GM12874 (cell line): ENCODE results near the gene CD300E.

Experiments
- TF ChIP-seq, protein P1 (sequence below): IDR thresholded peaks from 2 replicates; pipeline ENCODE4 v1.5.1; 2011; ENCODE audit warnings: low read depth, mild to moderate bottlenecking, control low read depth, low read length, moderate library complexity; ENCODE audit not compliant: insufficient read depth

CD300E gene, protein sequence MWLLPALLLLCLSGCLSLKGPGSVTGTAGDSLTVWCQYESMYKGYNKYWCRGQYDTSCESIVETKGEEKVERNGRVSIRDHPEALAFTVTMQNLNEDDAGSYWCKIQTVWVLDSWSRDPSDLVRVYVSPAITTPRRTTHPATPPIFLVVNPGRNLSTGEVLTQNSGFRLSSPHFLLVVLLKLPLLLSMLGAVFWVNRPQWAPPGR

DNA sequence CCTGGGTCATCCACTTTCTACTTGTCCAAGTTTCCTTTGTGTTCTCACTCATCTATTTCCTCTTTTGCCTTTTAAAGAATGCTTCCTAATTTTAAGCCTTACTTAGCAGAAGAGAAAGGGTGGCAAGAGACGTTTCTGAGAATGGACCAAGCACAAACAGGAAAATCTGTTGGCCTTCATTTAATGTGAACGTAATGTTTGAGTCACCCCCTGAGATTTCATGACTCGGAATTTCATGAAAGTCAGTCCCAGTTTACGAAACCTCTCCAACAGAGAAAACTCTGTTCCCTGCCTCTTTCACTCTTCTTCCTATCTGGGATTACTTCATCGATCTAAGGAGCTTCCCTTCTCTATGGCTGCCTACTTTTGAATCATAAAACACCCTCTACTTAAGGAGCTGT lies at the start of gene CD300E:
Gene CD300E (minus strand): TSS at position 46 of the 401 bp plus-strand sequence. CDS start 117 bp downstream, outside the sequence.
- TF ChIP-seq, protein P1, sequence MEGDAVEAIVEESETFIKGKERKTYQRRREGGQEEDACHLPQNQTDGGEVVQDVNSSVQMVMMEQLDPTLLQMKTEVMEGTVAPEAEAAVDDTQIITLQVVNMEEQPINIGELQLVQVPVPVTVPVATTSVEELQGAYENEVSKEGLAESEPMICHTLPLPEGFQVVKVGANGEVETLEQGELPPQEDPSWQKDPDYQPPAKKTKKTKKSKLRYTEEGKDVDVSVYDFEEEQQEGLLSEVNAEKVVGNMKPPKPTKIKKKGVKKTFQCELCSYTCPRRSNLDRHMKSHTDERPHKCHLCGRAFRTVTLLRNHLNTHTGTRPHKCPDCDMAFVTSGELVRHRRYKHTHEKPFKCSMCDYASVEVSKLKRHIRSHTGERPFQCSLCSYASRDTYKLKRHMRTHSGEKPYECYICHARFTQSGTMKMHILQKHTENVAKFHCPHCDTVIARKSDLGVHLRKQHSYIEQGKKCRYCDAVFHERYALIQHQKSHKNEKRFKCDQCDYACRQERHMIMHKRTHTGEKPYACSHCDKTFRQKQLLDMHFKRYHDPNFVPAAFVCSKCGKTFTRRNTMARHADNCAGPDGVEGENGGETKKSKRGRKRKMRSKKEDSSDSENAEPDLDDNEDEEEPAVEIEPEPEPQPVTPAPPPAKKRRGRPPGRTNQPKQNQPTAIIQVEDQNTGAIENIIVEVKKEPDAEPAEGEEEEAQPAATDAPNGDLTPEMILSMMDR: no peak

DNA sequence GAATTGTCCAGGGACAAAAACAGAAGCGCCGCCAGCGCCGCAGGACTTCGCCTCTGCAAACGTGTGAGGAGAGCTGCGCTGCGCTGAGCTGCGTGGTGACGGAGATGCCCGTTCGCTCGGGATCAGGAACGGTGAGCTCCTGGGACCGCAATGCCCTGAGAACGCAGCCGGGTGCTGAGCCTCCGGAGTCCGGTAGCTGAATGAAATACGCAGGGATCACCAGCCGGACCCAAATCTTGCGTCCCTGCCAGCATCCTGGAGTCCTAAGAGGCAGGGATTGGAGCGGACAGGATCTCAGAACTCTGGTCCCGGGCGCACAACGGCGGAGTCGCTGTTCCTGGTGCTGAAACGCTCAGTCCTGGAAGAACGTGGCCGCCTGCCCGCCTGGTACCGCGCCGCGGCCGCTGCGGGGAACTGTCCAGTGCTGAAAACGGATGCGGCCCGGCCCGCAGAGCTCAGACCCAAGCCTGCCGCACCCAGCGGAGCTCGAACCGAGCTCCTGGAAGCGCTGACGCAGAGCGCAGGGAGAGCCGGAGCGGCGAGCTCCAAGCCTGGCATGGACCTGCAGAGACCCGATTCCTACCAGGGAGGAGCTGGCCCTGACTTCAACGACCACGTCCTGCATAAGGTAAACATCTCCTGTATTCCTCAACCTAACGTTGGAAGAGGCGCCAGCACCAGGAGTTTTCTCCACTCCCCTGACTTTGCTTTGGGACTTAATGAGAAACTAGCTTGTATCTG lies 47.7 kb upstream of the CD300E start:
- TF ChIP-seq, protein P1: no peak

DNA sequence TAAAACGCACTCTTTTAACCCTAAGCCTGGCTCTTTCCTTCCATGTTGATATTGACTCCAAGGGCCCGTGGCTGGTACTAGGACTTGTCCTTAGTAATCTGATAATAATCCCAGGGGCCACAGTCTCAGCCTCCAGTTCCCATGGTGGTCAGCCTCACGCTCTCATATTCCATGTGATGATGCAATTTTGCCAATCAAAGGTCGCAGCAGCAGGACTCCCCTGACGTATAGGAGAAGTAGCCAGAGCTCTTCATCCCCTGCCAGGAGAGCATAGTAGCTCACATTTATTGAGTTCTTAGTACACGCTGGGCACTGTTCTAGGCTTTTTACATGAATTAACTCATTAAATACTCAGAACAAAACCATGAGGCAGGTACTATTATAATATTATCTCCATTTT lies 46.8 kb upstream of the CD300E start:
- TF ChIP-seq, protein P1: no peak

DNA sequence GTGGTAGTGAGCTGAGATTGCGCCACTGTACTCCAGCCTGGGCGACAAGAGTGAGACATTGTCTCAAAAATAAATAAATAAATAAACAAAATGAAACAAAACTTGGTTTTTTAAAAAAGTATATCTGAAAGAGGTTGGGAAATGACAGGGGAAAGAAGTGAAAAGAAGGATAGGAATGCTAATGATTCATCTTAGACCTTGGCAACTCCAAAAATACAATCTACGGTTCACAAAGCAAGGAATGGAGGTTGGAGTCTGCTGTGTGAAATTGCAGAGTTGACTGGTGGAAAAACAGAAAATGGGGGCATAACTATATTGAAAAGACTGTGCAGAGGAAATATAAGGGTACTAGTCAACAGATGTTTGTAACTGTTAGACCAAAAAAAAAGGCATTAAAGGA lies 40.0 kb upstream of the CD300E start:
- TF ChIP-seq, protein P1: no peak

DNA sequence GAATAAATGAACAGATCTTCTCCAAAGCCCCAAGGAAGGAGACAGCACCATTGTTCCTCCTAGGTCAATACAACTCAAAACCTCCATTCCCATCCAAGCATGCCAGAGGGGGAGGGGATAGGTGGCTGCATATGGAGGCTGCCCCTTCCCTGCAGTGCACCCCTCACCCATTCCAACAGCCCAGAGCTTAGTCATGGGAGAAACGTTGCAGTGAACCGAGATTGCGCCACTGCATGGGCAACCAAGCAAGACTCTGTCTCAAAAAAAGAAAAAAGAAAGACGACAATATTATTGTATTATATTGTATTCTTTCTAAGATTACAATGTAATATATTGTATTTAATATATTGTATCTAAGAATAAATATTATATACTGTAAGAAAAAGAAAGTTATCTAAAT lies 36.4 kb upstream of the CD300E start:
- TF ChIP-seq, protein P1: no peak

DNA sequence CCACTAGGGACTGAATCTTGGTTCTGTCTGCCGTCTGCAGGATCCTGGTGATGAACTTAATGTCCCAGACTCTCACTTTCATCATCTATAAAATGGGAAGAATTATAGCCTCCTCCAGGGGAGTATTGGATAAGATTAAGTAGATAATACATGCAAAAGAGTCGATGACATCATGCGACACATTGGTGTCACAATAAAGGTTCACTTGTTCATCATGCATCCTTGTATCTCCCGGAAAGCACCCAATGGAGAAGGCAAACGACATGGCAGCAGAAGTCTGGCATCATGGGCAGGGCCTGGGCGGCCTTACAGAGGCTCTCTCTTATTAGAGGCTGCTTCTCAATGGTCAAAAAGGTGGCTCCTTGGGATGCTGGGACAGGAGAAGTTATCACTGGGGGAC lies 35.1 kb upstream of the CD300E start:
- TF ChIP-seq, protein P1: no peak

DNA sequence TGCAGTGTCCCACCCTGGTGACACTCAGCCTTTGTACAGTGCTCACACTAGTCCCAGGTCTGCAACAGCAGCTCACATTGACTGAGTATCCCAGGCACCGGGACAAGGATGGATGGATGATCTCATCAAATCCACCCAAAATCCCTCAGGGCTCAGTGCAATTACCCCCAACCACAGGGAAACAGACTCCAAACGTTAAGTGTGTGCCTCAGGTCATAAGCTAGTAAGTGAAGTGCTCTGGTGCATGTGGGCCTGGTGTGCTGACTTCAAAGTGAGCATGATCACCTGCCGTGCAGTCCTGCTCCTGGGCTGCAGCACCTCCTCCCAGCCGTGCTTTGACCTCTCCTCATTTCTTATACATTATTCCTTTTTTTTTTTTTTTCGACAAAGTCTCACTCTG lies 31.2 kb upstream of the CD300E start:
- TF ChIP-seq, protein P1: no peak
